Parathyroid adenoma (tissue), 2 donors: ENCODE results near the gene NGF.

Experiments used
- H2AFZ ChIP-seq: fragments of 300-600 bp; sonication (generic); one replicate; pipeline ENCODE4 v1.7.0; 2017; ENCODE audit warnings: antibody characterized with exemption, mild to moderate bottlenecking
- H3K27ac ChIP-seq: fragments of 300-600 bp; sonication (generic); one replicate; pipeline ENCODE4 v1.7.0; 2017
- H3K27me3 ChIP-seq: fragments of 300-600 bp; sonication (generic); one replicate; pipeline ENCODE4 v1.7.0; 2017; ENCODE audit warnings: low read length; ENCODE audit not compliant: control insufficient read depth, insufficient read depth
- H3K36me3 ChIP-seq: fragments of 300-600 bp; sonication (generic); one replicate; pipeline ENCODE4 v1.7.0; 2017; ENCODE audit warnings: low read length; ENCODE audit not compliant: control insufficient read depth, insufficient read depth
- H3K4me1 ChIP-seq: fragments of 300-600 bp; sonication (generic); one replicate; pipeline ENCODE4 v1.7.0; 2017; ENCODE audit warnings: control low read depth
- H3K4me2 ChIP-seq: fragments of 300-600 bp; sonication (generic); one replicate; pipeline ENCODE4 v1.7.0; 2017; ENCODE audit warnings: low read length
- H3K4me3 ChIP-seq: fragments of 300-600 bp; sonication (generic); one replicate; pipeline ENCODE4 v1.7.0; 2017; ENCODE audit warnings: low read depth, low read length
- H3K79me2 ChIP-seq: fragments of 300-600 bp; sonication (generic); one replicate; pipeline ENCODE4 v1.7.0; 2017; ENCODE audit warnings: control low read depth
- H3K9ac ChIP-seq: fragments of 300-600 bp; sonication (generic); one replicate; pipeline ENCODE4 v1.7.0; 2017; ENCODE audit warnings: mild to moderate bottlenecking
- H3K9me3 ChIP-seq: fragments of 300-600 bp; sonication (generic); one replicate; pipeline ENCODE4 v1.7.0; 2017; ENCODE audit warnings: low read length; ENCODE audit not compliant: control insufficient read depth
- CTCF ChIP-seq: fragments of 300-600 bp; sonication (generic); IDR thresholded peaks from one replicate; pipeline ENCODE4 v1.7.0; 2017; ENCODE audit warnings: antibody characterized with exemption, mild to moderate bottlenecking
- donor health status: primary hyperparathyroidism.

The NGF gene

GRCh38 chr1:115301438-115302020 is 36.5 kb downstream of the NGF start:
- Histone ChIP-seq H2AFZ (no peak overlapping the region), H3K4me1 (no peaks in the 10 kb centered on the region), H3K27me3 (no peaks in the 10 kb centered on the region), H3K9me3 (no peaks in the 10 kb centered on the region), H3K79me2 (no peaks in the 10 kb centered on the region), H3K4me2 (no peak overlapping the region), H3K36me3 (no peaks in the 10 kb centered on the region), H3K9ac (no peak overlapping the region), H3K27ac (no peak overlapping the region), H3K4me3 (no peak overlapping the region)
- no peak for TF ChIP-seq CTCF

- H3K27me3 ChIP-seq, result no peaks in the 10 kb centered on the region
- H2AFZ ChIP-seq, result no peak overlapping the region
- no peak overlapping the region for H3K27ac ChIP-seq
- H3K79me2 ChIP-seq, result no peaks in the 10 kb centered on the region
- no peaks in the 10 kb centered on the region for H3K9me3 ChIP-seq
- H3K4me2 ChIP-seq, result no peak overlapping the region
- H3K36me3 ChIP-seq, result no peaks in the 10 kb centered on the region
- no peak overlapping the region for H3K9ac ChIP-seq
- TF ChIP-seq CTCF, result no peak
- H3K4me3 ChIP-seq, result no peak overlapping the region
- no peaks in the 10 kb centered on the region for H3K4me1 ChIP-seq
Observed at GRCh38 chr1:115300087-115300876, 37.8 kb downstream of the NGF start.

DNA sequence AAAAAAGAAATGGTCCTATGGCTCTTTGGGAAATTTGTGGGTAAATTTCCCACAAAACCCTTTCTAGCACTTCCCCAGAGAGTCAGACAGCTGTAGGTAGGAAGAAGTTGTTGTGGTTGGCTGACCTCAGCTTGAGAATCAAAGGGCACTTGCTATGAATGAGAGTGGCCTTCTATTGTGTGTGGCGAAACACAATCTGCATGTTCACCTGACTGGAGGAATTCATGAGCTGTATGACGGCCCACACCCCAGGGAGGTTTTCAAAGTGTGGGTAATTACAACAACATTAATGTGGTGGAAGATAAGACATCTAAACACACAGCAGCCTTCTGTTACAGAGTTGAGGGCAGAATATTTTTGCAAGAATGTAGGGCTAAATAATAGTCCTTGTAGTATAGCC is 38.8 kb downstream of the NGF start:
- Histone ChIP-seq H3K9ac (no peak overlapping the region), H3K36me3 (no peaks in the 10 kb centered on the region), H3K27ac (no peak overlapping the region), H3K4me3 (no peak overlapping the region), H3K9me3 (no peaks in the 10 kb centered on the region), H3K27me3 (no peaks in the 10 kb centered on the region), H3K4me2 (no peak overlapping the region), H3K4me1 (no peaks in the 10 kb centered on the region), H3K79me2 (no peaks in the 10 kb centered on the region), H2AFZ (no peak overlapping the region)
- no peak for TF ChIP-seq CTCF

GRCh38 chr1:115296981-115297380 is 41.1 kb downstream of the NGF start:
- Histone ChIP-seq H2AFZ (no peak overlapping the region), H3K36me3 (no peaks in the 10 kb centered on the region), H3K79me2 (no peaks in the 10 kb centered on the region), H3K27ac (no peak overlapping the region), H3K4me1 (no peaks in the 10 kb centered on the region), H3K4me3 (no peak overlapping the region), H3K4me2 (no peak overlapping the region), H3K27me3 (no peaks in the 10 kb centered on the region), H3K9me3 (no peaks in the 10 kb centered on the region), H3K9ac (no peak overlapping the region)
- TF ChIP-seq CTCF, result no peak
